ENCODE measurements around the gene ZNF724.

DNA sequence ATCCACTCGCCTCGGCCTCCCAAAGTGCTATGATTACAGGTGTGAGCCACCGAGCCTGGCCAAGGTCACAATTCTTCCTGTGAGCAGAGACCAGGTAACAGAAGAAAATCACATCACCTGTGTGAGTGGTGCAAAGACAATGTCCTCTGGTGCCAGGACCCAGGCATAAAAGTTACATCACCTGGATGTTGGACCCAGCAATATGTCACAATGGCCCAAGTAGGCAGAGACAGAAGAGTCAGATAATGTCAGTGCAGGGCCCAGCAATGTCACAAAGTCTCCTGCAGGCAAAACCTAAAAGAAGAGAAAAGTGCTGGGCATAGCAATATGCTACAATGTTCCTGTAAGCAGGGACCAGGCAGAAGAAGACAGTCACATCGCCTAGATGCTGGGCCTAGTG, 5.5 kb upstream of the ZNF724 start:
- TF ChIP-seq, protein P1, sequence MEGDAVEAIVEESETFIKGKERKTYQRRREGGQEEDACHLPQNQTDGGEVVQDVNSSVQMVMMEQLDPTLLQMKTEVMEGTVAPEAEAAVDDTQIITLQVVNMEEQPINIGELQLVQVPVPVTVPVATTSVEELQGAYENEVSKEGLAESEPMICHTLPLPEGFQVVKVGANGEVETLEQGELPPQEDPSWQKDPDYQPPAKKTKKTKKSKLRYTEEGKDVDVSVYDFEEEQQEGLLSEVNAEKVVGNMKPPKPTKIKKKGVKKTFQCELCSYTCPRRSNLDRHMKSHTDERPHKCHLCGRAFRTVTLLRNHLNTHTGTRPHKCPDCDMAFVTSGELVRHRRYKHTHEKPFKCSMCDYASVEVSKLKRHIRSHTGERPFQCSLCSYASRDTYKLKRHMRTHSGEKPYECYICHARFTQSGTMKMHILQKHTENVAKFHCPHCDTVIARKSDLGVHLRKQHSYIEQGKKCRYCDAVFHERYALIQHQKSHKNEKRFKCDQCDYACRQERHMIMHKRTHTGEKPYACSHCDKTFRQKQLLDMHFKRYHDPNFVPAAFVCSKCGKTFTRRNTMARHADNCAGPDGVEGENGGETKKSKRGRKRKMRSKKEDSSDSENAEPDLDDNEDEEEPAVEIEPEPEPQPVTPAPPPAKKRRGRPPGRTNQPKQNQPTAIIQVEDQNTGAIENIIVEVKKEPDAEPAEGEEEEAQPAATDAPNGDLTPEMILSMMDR (IDR thresholded peaks at IDR 0.05), result no peak
- no peak for TF ChIP-seq EP300 (IDR thresholded peaks at IDR 0.05)
